Thyroid gland (tissue), 4 donors: Measurements from ENCODE around the gene NNT.
"Not testable (repeated sequence)": the region's sequence is repeated elsewhere in the genome, so short reads cannot be mapped to it uniquely, and the experiment has no call there.

Experiments used
- POLR2A ChIP-seq, 2 donors: fragments of 450-650 bp; IDR thresholded peaks; one replicate each; pipeline ENCODE4 v1.6.1; 2017; ENCODE audit warnings: antibody characterized with exemption in 2 of 2, mild to moderate bottlenecking in 2 of 2, moderate library complexity in 1 of 2
- TF ChIP-seq, protein P1 (sequence below), 6 experiments: fragments of 200-600 bp in 3 of 6; fragments of 450-650 bp in 3 of 6; sonication (generic) in 3 of 6; IDR thresholded peaks; one replicate each; pipeline ENCODE4 v1.5.1; 2016 to 2019; ENCODE audit warnings: antibody characterized with exemption in 6 of 6, mild to moderate bottlenecking in 2 of 6, inconsistent platforms in 1 of 6, moderate library complexity in 1 of 6

DNA sequence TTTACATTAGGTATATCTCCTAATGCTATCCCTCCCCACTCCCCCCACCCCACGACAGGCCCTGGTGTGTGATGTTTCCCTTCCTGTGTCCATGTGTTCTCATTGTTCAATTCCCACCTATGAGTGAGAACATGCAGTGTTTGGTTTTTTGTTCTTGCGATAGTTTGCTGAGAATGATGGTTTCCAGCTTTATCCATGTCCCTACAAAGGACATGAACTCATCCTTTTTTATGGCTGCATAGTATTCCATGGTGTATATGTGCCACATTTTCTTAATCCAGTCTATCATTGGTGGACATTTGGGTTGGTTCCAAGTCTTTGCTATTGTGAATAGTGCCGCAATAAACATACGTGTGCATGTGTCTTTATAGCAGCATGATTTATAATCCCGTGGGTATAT is 64.4 kb downstream of the NNT start:
- TF ChIP-seq, protein P1, sequence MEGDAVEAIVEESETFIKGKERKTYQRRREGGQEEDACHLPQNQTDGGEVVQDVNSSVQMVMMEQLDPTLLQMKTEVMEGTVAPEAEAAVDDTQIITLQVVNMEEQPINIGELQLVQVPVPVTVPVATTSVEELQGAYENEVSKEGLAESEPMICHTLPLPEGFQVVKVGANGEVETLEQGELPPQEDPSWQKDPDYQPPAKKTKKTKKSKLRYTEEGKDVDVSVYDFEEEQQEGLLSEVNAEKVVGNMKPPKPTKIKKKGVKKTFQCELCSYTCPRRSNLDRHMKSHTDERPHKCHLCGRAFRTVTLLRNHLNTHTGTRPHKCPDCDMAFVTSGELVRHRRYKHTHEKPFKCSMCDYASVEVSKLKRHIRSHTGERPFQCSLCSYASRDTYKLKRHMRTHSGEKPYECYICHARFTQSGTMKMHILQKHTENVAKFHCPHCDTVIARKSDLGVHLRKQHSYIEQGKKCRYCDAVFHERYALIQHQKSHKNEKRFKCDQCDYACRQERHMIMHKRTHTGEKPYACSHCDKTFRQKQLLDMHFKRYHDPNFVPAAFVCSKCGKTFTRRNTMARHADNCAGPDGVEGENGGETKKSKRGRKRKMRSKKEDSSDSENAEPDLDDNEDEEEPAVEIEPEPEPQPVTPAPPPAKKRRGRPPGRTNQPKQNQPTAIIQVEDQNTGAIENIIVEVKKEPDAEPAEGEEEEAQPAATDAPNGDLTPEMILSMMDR (IDR thresholded peaks at IDR 0.05) = not testable (repeated sequence)
- not testable (repeated sequence) for TF ChIP-seq POLR2A (IDR thresholded peaks at IDR 0.05)
